Measurements from ENCODE around the gene ZW10. TPM values are rescaled to one million over a fixed set of nuclear protein-coding genes. Genes with fewer than 3 reads are reported as not detected.

The ZW10 gene
- total and polyA plus RNA-seq, 2 of the 13 experiments (the other 11 are each of a cell fraction or from before 2014, with no cell fraction given), result 5.8 to 31.3 TPM

GRCh38 chr11:113693030-113693429 is 80.5 kb downstream of the ZW10 start (continued):
- no peak for TF ChIP-seq SAFB2 (CRISPR knock-in tag; IDR thresholded peaks at IDR 0.05; ENCODE audit: borderline replicate concordance, low read depth)
- TF ChIP-seq CBX2 (IDR thresholded peaks at IDR 0.05; ENCODE audit: low read depth, low read length), result no peak
- TF ChIP-seq CBX2 (CRISPR knock-in tag; IDR thresholded peaks at IDR 0.05; ENCODE audit: low read depth), result no peak
- no peak for TF ChIP-seq RXRB (CRISPR knock-in tag; IDR thresholded peaks at IDR 0.05; ENCODE audit: borderline replicate concordance)
- no peak for TF ChIP-seq ZSCAN5A (CRISPR knock-in tag; IDR thresholded peaks at IDR 0.05; ENCODE audit: borderline replicate concordance)

- ChIA-PET CTCF (ENCODE audit: low intra/inter-chr PET ratio, low total read pairs) (no interaction called here), POLR2A (no interaction called here)
- Histone ChIP-seq H3K4me3 (replicated peaks in 1 of 3; ENCODE audit: insufficient read depth in 1 of 3, low read depth in 2 of 3, low read length in 3 of 3) (no peak overlapping the region), H3K36me3 (replicated peaks in 1 of 2; ENCODE audit: control insufficient read depth in 1 of 2, insufficient read depth in 2 of 2, low read length in 2 of 2) (no peaks in the 10 kb centered on the region), H3K27ac (ENCODE audit: extremely low read length, insufficient read depth, low read length) (no peak overlapping the region), H2AFZ (ENCODE audit: low read length) (no peak overlapping the region), H3K4me1 (ENCODE audit: insufficient read depth, low read length) (peaks cover 9% of the 10 kb centered on the region; the same call in 1 of the 2 replicates), H3K27me3 (ENCODE audit: control insufficient read depth in 1 of 2, insufficient read depth in 2 of 2, low read length in 2 of 2) (no peaks in the 10 kb centered on the region; a peak in 1 of 5 replicates), H3K79me2 (ENCODE audit: insufficient read depth, low read length) (no peaks in the 10 kb centered on the region), H4K20me1 (ENCODE audit: insufficient read depth, low read length) (no peaks in the 10 kb centered on the region), H3K9me3 (ENCODE audit: low read length) (no peaks in the 10 kb centered on the region), H3K9ac (ENCODE audit: insufficient read depth, low read depth, low read length) (no peak overlapping the region), H3K4me2 (ENCODE audit: low read depth, low read length) (peak overlapping the region; percentile 33; the same call in 1 of the 2 replicates)
- FAIRE-seq (no peak), DNase-seq (ENCODE audit: low spot score) (peak; percentile 13), ATAC-seq (peak; percentile 80)
- WGBS (ENCODE audit: low lambda C conversion rate), result 61% methylated on average over 7 of the region's 15 CpGs
- intact Hi-C loops (cut with micrococcal nuclease; ENCODE audit: unreplicated experiment), result no loop called here
- in situ Hi-C loops (cut with HindIII; ENCODE audit: extremely low pct_ligation_motif_present, low pct_unique_long_range_greater_than_20kb), result no loop called here
- no TSS peak for BruUV-seq (replicated peaks)
- peak; percentile 32; the same call in 1 of the 2 replicates for TF ChIP-seq ZNF687 (CRISPR knock-in tag; IDR thresholded peaks at IDR 0.05)
- TF ChIP-seq STAT6 (CRISPR knock-in tag; IDR thresholded peaks at IDR 0.05; ENCODE audit: borderline replicate concordance), result no peak
- TF ChIP-seq STAG1 (CRISPR knock-in tag; IDR thresholded peaks at IDR 0.05), result peak; percentile 44
- no peak for TF ChIP-seq MAF1 (CRISPR knock-in tag; IDR thresholded peaks at IDR 0.05; ENCODE audit: borderline replicate concordance)
- TF ChIP-seq ZFAT (CRISPR knock-in tag; conservative IDR thresholded peaks at IDR 0.05), result no peak
Measured at GRCh38 chr11:113690619-113691569, 82.6 kb downstream of the ZW10 start.

All from HepG2 (cell line).